HCT116 (cell line): ENCODE data around the gene CES1.
"Not testable (repeated sequence)": the region's sequence is repeated elsewhere in the genome, so short reads cannot be mapped to it uniquely, and the experiment has no call there.

Experiments
- RAD21 ChIP-seq: IDR thresholded peaks from 2 replicates; pipeline ENCODE4 v1.6.1; 2012; ENCODE audit warnings: low read depth, mild to moderate bottlenecking
- TCF7L2 ChIP-seq: IDR thresholded peaks from 2 replicates; pipeline ENCODE4 v1.7.0; 2011; ENCODE audit warnings: borderline replicate concordance, inconsistent platforms; ENCODE audit not compliant: insufficient read depth, insufficient read length; ENCODE audit errors: extremely low read depth

DNA sequence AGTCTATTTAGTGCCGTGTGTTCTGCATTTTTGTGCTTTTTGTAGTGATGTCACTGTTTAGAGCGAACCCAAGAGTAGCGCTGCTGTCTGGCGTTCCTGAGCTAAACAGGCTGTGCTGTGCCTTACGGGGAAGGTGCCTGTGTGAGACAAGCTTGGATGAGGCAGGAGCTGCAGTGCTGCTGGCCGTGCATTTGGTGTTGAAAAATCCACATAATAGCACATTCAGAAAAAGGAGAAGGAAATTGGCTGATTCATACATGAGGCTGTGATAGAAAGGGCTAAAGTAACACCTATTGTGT, 50.2 kb downstream of the CES1 start:
- TF ChIP-seq RAD21, TCF7L2: not testable (repeated sequence)
